ENCODE results near the gene FARSB.
"Not testable (repeated sequence)": the region's sequence is repeated elsewhere in the genome, so short reads cannot be mapped to it uniquely, and the experiment has no call there.

Gene FARSB

GRCh38 chr2:222604749-222605515 lies 51.0 kb downstream of the FARSB start:
- DNase-seq (ENCODE audit: low spot score): no peak

GRCh38 chr2:222603501-222603900 lies 52.4 kb downstream of the FARSB start:
- no peak for DNase-seq (ENCODE audit: low spot score)

- no peak for DNase-seq (ENCODE audit: low spot score)
Measured at GRCh38 chr2:222598611-222599010, 57.3 kb downstream of the FARSB start.

GRCh38 chr2:222595581-222595980 lies 60.3 kb downstream of the FARSB start:
- DNase-seq (ENCODE audit: low spot score): no peak

- DNase-seq (ENCODE audit: low spot score): peak; percentile 61
Measured at GRCh38 chr2:222594679-222595078, 61.2 kb downstream of the FARSB start.

- DNase-seq (ENCODE audit: low spot score): no peak
Measured at GRCh38 chr2:222592176-222592575, 63.7 kb downstream of the FARSB start.

GRCh38 chr2:222591661-222592060 lies 64.2 kb downstream of the FARSB start:
- no peak for DNase-seq (ENCODE audit: low spot score)

- not testable (repeated sequence) for DNase-seq (ENCODE audit: low spot score)
Measured at GRCh38 chr2:222584589-222584988, 71.3 kb downstream of the FARSB start.

- DNase-seq (ENCODE audit: low spot score): no peak
Measured at GRCh38 chr2:222582928-222583327, 73.0 kb downstream of the FARSB start.

- no peak for DNase-seq (ENCODE audit: low spot score)
Measured at GRCh38 chr2:222577341-222577740, 78.6 kb downstream of the FARSB start.

GRCh38 chr2:222576171-222577081 lies 79.5 kb downstream of the FARSB start:
- DNase-seq (ENCODE audit: low spot score): no peak

- DNase-seq (ENCODE audit: low spot score): no peak
Measured at GRCh38 chr2:222575618-222576017, 80.3 kb downstream of the FARSB start.

- peak; percentile 40 for DNase-seq (ENCODE audit: low spot score)
Measured at GRCh38 chr2:222572751-222573174, 83.1 kb downstream of the FARSB start.

GRCh38 chr2:222572264-222572721 lies 83.6 kb downstream of the FARSB start:
- peak; percentile 18 for DNase-seq (ENCODE audit: low spot score)

GRCh38 chr2:222569826-222570225 lies 86.1 kb downstream of the FARSB start:
- DNase-seq (ENCODE audit: low spot score): peak; percentile 25

- DNase-seq (ENCODE audit: low spot score): no peak
Measured at GRCh38 chr2:222568865-222569264, 87.0 kb downstream of the FARSB start.

GRCh38 chr2:222566229-222566628 lies 89.7 kb downstream of the FARSB start:
- DNase-seq (ENCODE audit: low spot score): no peak

GRCh38 chr2:222563936-222564335 lies 92.0 kb downstream of the FARSB start:
- no peak for DNase-seq (ENCODE audit: low spot score)

GRCh38 chr2:222563106-222563718 lies 92.7 kb downstream of the FARSB start:
- no peak for DNase-seq (ENCODE audit: low spot score)

GRCh38 chr2:222561817-222562645 lies 93.9 kb downstream of the FARSB start:
- DNase-seq (ENCODE audit: low spot score): peak; percentile 71

- DNase-seq (ENCODE audit: low spot score): no peak
Measured at GRCh38 chr2:222561151-222561550, 94.7 kb downstream of the FARSB start.

- no peak for DNase-seq (ENCODE audit: low spot score)
Measured at GRCh38 chr2:222554517-222554916, 101.4 kb downstream of the FARSB start.

All from AG08395 (cell line).